Ascending aorta (tissue), 2 donors: Measurements from ENCODE around the gene ABHD14A. TPM values are rescaled to one million over a fixed set of nuclear protein-coding genes. Genes with fewer than 3 reads are reported as not detected.

ENCODE experiments used
- DNase-seq, 2 donors: peaks; one replicate each; pipeline ENCODE4 v3.0.0-alpha.2; 2019; ENCODE audit warnings: low spot score in 2 of 2
- H3K27ac ChIP-seq, 2 donors: fragments of 200-600 bp; sonication (generic); one replicate each; pipeline ENCODE4 v1.5.1; 2016 to 2017; ENCODE audit warnings: mild to moderate bottlenecking in 1 of 2
- H3K27me3 ChIP-seq: fragments of 200-600 bp; sonication (generic); one replicate; pipeline ENCODE4 v1.5.1; 2017
- H3K36me3 ChIP-seq, 2 donors: fragments of 200-600 bp; sonication (generic); one replicate each; pipeline ENCODE4 v1.5.1; 2016
- H3K4me1 ChIP-seq, 2 donors: fragments of 200-600 bp; sonication (generic); one replicate each; pipeline ENCODE4 v1.5.1; 2016 to 2017; ENCODE audit warnings: mild to moderate bottlenecking in 1 of 2
- H3K4me3 ChIP-seq, 2 donors: fragments of 200-600 bp; sonication (generic); one replicate each; pipeline ENCODE4 v1.5.1; 2016 to 2017; ENCODE audit warnings: mild to moderate bottlenecking in 1 of 2
- H3K9me3 ChIP-seq, 2 donors: fragments of 200-600 bp; sonication (generic); one replicate each; pipeline ENCODE4 v1.5.1; 2016
- CTCF ChIP-seq, 3 experiments: fragments of 200-600 bp in 2 of 3; fragments of 450-650 bp in 1 of 3; sonication (generic) in 2 of 3; IDR thresholded peaks; one replicate each; pipeline ENCODE4 v1.5.1; 2016 to 2019; ENCODE audit warnings: antibody characterized with exemption in 3 of 3, mild to moderate bottlenecking in 1 of 3, moderate library complexity in 1 of 3
- intact Hi-C: fragments of 100-400 bp; cut with DNase I; formaldehyde crosslinking; loops from one replicate; pipeline ENCODE4 v1.15.1; 2023
- total RNA-seq: library from RNA; depleted of rRNA; stranded (reverse); fragments of >200 nt; gene quantifications from one replicate; pipeline ENCODE4 v1.1.0, GENCODE V29; 2016

The ABHD14A gene
- total RNA-seq, 1 donor from 2014 or later, result 37.4 TPM

- intact Hi-C loops, result loop anchor here (1.0 to 2.0 kb wide), 2 partner anchors 21 to 71 kb away; no protein-coding TSS in a partner anchor
- Histone ChIP-seq H3K27ac (peak overlapping the region; percentile 91 to 96), H3K4me1 (peaks cover 34 to 81% of the 10 kb centered on the region in 2 donors), H3K27me3 (no peaks in the 10 kb centered on the region), H3K36me3 (no peaks in the 10 kb centered on the region), H3K4me3 (no peak overlapping the region), H3K9me3 (no peaks in the 10 kb centered on the region)
- no peak for TF ChIP-seq CTCF (IDR thresholded peaks at IDR 0.05)
- peak; percentile 33 to 95 for DNase-seq
Measured at GRCh38 chr3:52019352-52020080, 44.7 kb downstream of the ABHD14A start.

GRCh38 chr3:52020796-52021195, 45.9 kb downstream of the ABHD14A start:
- no peak for TF ChIP-seq CTCF (IDR thresholded peaks at IDR 0.05)
- H3K4me1 ChIP-seq, result peaks cover 34 to 88% of the 10 kb centered on the region in 2 donors
- H3K36me3 ChIP-seq, result no peaks in the 10 kb centered on the region
- no peaks in the 10 kb centered on the region for H3K9me3 ChIP-seq
- intact Hi-C loops, result no loop called here
- no peaks in the 10 kb centered on the region for H3K27me3 ChIP-seq
- H3K4me3 ChIP-seq, result no peak overlapping the region
- H3K27ac ChIP-seq, result peak overlapping the region; percentile 91 to 96
- DNase-seq, result no peak

- Histone ChIP-seq H3K4me1 (peaks cover 34 to 84% of the 10 kb centered on the region in 2 donors), H3K9me3 (no peaks in the 10 kb centered on the region), H3K36me3 (no peaks in the 10 kb centered on the region), H3K27ac (peak overlapping the region; percentile 91 to 96), H3K27me3 (no peaks in the 10 kb centered on the region), H3K4me3 (no peak overlapping the region)
- DNase-seq, result no peak
- no peak for TF ChIP-seq CTCF (IDR thresholded peaks at IDR 0.05)
- intact Hi-C loops, result loop anchor here (2.0 kb wide), 1 partner anchor 25 kb away; no protein-coding TSS in a partner anchor
Measured at GRCh38 chr3:52021489-52022268, 46.8 kb downstream of the ABHD14A start.

GRCh38 chr3:52022323-52023100, 47.6 kb downstream of the ABHD14A start:
- TF ChIP-seq CTCF (IDR thresholded peaks at IDR 0.05), result no peak
- peaks cover 34 to 76% of the 10 kb centered on the region in 2 donors for H3K4me1 ChIP-seq
- H3K4me3 ChIP-seq, result peak overlapping the region in 1 of 2 donors; percentile 40

GRCh38 chr3:52023101-52023770, 48.4 kb downstream of the ABHD14A start:
- DNase-seq, result no peak
- Histone ChIP-seq H3K9me3 (no peaks in the 10 kb centered on the region), H3K36me3 (no peaks in the 10 kb centered on the region), H3K4me3 (peak overlapping the region in 1 of 2 donors; percentile 40), H3K4me1 (peaks cover 34 to 69% of the 10 kb centered on the region in 2 donors), H3K27ac (peak overlapping the region; percentile 91 to 96), H3K27me3 (no peaks in the 10 kb centered on the region)
- no peak for TF ChIP-seq CTCF (IDR thresholded peaks at IDR 0.05)
- intact Hi-C loops, result loop anchor here (2.0 kb wide), 1 partner anchor 24 kb away; no protein-coding TSS in a partner anchor

More at GRCh38 chr3:52022323-52023100, 47.6 kb downstream of the ABHD14A start:
- peak in 1 of 2 donors; percentile 85 for DNase-seq
- no peaks in the 10 kb centered on the region for H3K9me3 ChIP-seq
- no peaks in the 10 kb centered on the region for H3K27me3 ChIP-seq
- peak overlapping the region; percentile 91 to 96 for H3K27ac ChIP-seq
- intact Hi-C loops, result loop anchor here (2.0 kb wide), 1 partner anchor 24 kb away; no protein-coding TSS in a partner anchor
- no peaks in the 10 kb centered on the region for H3K36me3 ChIP-seq
